B cell (primary cell): ENCODE data around the gene TSC2. TPM values are rescaled to one million over a fixed set of nuclear protein-coding genes. Genes with fewer than 3 reads are reported as not detected.
A peak's percentile ranks its signal among the peaks of the same experiment; 100 is the strongest.

ENCODE experiments used
- ATAC-seq: fragments of 200-7000 bp; cut with Tn5 transposase; one replicate; pipeline ENCODE4 v1.10.0; 2021; ENCODE audit warnings: low read depth, mild to moderate bottlenecking, moderate number of reproducible peaks, moderate library complexity
- CTCF ChIA-PET: fragments of 350-600 bp; sonication (Branson Sonifier 250); formaldehyde crosslinking; loops from one replicate; lab custom pipeline; 2021; ENCODE audit warnings: antibody characterized with exemption, inconsistent platforms; lab: Charles Lee
- POLR2A ChIA-PET: fragments of 350-600 bp; sonication (Branson Sonifier 250); formaldehyde crosslinking; loops from one replicate; lab custom pipeline; 2021; ENCODE audit warnings: antibody characterized with exemption; lab: Charles Lee
- DNase-seq: peaks from one replicate; pipeline ENCODE4 v3.0.0; 2013
- H2AFZ ChIP-seq: 2 replicates; pipeline ENCODE4 v1.6.1; 2012; ENCODE audit warnings: mild to moderate bottlenecking, low read depth, low read length; ENCODE audit not compliant: insufficient read depth, poor library complexity, severe bottlenecking
- H3K27ac ChIP-seq, 2 donors: 1 replicate in 1 of 2; 2 replicates in 1 of 2; pipeline ENCODE4 v1.5.1; 2012 to 2013; ENCODE audit warnings: low read length in 2 of 2, mild to moderate bottlenecking in 2 of 2, moderate library complexity in 1 of 2
- H3K27me3 ChIP-seq, 4 experiments: fragments of 200-600 bp in 1 of 4; sonication (generic) in 1 of 4; replicated peaks in 1 of 4; 1 replicate in 2 of 4; 2 replicates in 2 of 4; pipeline versions ENCODE4 v1.6.1 to v1.7.0; 2013 to 2016; ENCODE audit warnings: low read length in 3 of 4, mild to moderate bottlenecking in 2 of 4, mixed read lengths in 1 of 4, moderate library complexity in 1 of 4; ENCODE audit not compliant: insufficient read depth in 4 of 4, control insufficient read depth in 3 of 4; ENCODE audit errors: control extremely low read depth in 1 of 4
- H3K36me3 ChIP-seq, 2 experiments: replicated peaks in 1 of 2; 1 replicate in 1 of 2; 2 replicates in 1 of 2; pipeline versions ENCODE4 v1.6.1 to v1.7.1; 2013; ENCODE audit warnings: low read length in 1 of 2; ENCODE audit not compliant: insufficient read depth in 2 of 2, control insufficient read depth in 1 of 2; ENCODE audit errors: control extremely low read depth in 1 of 2, extremely low read depth in 1 of 2
- H3K4me1 ChIP-seq, 2 donors: fragments of 200-600 bp in 1 of 2; sonication (generic) in 1 of 2; 1 replicate in 1 of 2; 2 replicates in 1 of 2; pipeline versions ENCODE4 v1.5.1 to v1.6.1; 2013 to 2017; ENCODE audit warnings: low read length in 2 of 2; ENCODE audit not compliant: control insufficient read depth in 2 of 2, insufficient read depth in 2 of 2
- H3K4me2 ChIP-seq: replicated peaks from 2 replicates; pipeline ENCODE3; 2012; ENCODE audit warnings: mild to moderate bottlenecking, low read depth, low read length; ENCODE audit not compliant: poor library complexity, severe bottlenecking
- H3K4me3 ChIP-seq, 5 experiments: fragments of 200-600 bp in 1 of 5; sonication (generic) in 1 of 5; 1 replicate in 3 of 5; 2 replicates in 2 of 5; pipeline versions ENCODE4 v1.5.1 to v1.7.0; 2011 to 2016; ENCODE audit warnings: low read length in 4 of 5, mild to moderate bottlenecking in 4 of 5, low read depth in 2 of 5, control low read depth in 1 of 5, moderate library complexity in 1 of 5; ENCODE audit not compliant: insufficient read depth in 1 of 5; ENCODE audit errors: control extremely low read depth in 1 of 5, extremely low read depth in 1 of 5
- H3K79me2 ChIP-seq: fragments of 200-600 bp; sonication (generic); one replicate; pipeline ENCODE4 v1.6.0; 2016; ENCODE audit warnings: low read length; ENCODE audit not compliant: control insufficient read depth, insufficient read depth
- H3K9ac ChIP-seq: fragments of 200-600 bp; sonication (generic); 2 replicates; pipeline ENCODE4 v1.6.1; 2017; ENCODE audit warnings: mild to moderate bottlenecking, low read length, moderate library complexity
- H3K9me3 ChIP-seq, 3 donors: one replicate each; pipeline versions ENCODE4 v1.6.1 to v1.7.1; 2013; ENCODE audit warnings: low read length in 2 of 3; ENCODE audit not compliant: control insufficient read depth in 2 of 3, insufficient read depth in 1 of 3; ENCODE audit errors: control extremely low read depth in 1 of 3
- H4K20me1 ChIP-seq: 2 replicates; pipeline ENCODE4 v1.6.0; 2012; ENCODE audit warnings: mild to moderate bottlenecking, low read length; ENCODE audit not compliant: insufficient read depth, control insufficient read depth, poor library complexity, severe bottlenecking
- H3K27ac Mint-ChIP-seq: one replicate; pipeline ENCODE4 v1.8.0; 2021; ENCODE audit warnings: mixed read lengths
- H3K27me3 Mint-ChIP-seq: one replicate; pipeline ENCODE4 v1.8.0; 2021; ENCODE audit warnings: mixed read lengths
- H3K4me1 Mint-ChIP-seq: one replicate; pipeline ENCODE4 v1.8.0; 2021; ENCODE audit warnings: mixed read lengths
- H3K4me3 Mint-ChIP-seq: one replicate; pipeline ENCODE4 v1.8.0; 2021; ENCODE audit warnings: mixed read lengths
- H3K9me3 Mint-ChIP-seq: one replicate; pipeline ENCODE4 v1.8.0; 2022; ENCODE audit warnings: mixed read lengths; ENCODE audit not compliant: insufficient read depth
- CTCF ChIP-seq: fragments of 200-600 bp; IDR thresholded peaks from one replicate; pipeline ENCODE4 v1.8.0; 2022; ENCODE audit warnings: antibody characterized with exemption, mild to moderate bottlenecking
- EZH2 ChIP-seq: IDR thresholded peaks from 2 replicates; pipeline ENCODE4 v1.6.1; 2012; ENCODE audit warnings: borderline replicate concordance, low read depth, mild to moderate bottlenecking, moderate library complexity, low read length; ENCODE audit not compliant: insufficient read depth, poor library complexity, severe bottlenecking
- WGBS: methylation state at CpG from one replicate; pipeline ENCODE4 v1.1.5; 2013; ENCODE audit warnings: missing lambda C conversion rate; ENCODE audit not compliant: insufficient coverage; 5-methylcytosine and 5-hydroxymethylcytosine counted together
- intact Hi-C: fragments of 100-400 bp; cut with micrococcal nuclease; formaldehyde crosslinking; loops from one replicate; pipeline ENCODE4 v1.10.0; 2022
- polyA plus RNA-seq: library from polyadenylated mRNA; depleted of rRNA; stranded (reverse); fragments of >200 nt; gene quantifications from 2 replicates; pipeline ENCODE4 v1.2.3, GENCODE V29; 2012
- total RNA-seq, 2 donors: library from RNA; stranded (reverse); fragments of 120-200 nt in 1 of 2; gene quantifications; 1 replicate in 1 of 2; 2 replicates in 1 of 2; pipeline versions ENCODE4 v1.2.3 to v1.2.4, GENCODE V29; 2013 to 2022

TSC2 gene
- total and polyA plus RNA-seq, 2 donors (not counting 1 experiment from before 2014, with no cell fraction given) = 128 to 194 TPM

DNA sequence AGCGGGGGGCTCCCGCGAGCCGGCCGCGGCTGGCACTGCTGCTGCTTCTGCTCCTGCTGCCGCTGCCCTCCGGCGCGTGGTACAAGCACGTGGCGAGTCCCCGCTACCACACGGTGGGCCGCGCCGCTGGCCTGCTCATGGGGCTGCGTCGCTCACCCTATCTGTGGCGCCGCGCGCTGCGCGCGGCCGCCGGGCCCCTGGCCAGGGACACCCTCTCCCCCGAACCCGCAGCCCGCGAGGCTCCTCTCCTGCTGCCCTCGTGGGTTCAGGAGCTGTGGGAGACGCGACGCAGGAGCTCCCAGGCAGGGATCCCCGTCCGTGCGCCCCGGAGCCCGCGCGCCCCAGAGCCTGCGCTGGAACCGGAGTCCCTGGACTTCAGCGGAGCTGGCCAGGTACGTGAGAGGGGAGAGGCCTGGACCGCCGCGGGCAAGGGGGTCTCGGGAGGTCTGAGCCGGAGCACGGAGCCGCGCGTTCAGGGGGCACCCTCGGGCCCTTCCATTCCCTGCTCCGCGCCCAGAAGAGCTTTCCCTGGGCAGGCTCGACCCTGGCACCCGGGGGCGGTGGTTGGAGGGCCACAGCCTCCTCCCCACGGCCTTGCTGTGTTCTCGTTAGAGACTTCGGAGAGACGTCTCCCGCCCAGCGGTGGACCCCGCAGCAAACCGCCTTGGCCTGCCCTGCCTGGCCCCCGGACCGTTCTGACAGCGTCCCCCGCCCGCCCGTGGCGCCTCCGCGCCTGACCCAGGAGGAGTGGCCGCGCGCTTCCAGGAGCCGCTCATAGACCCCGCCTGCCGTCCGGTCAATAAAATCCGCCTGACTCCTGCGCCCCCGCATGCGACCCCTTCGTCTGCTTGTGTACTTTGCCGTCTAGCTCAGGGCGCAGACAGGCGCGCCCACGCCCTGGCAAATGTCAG is 27.6 kb upstream of the TSC2 start:
- no peak overlapping the region for H3K27ac Mint-ChIP-seq
- Histone ChIP-seq H3K36me3 (no peaks in the 10 kb centered on the region), H3K4me1 (peaks cover 23 to 29% of the 10 kb centered on the region in 2 donors), H3K27ac (no peak overlapping the region), H3K9me3 (no peaks in the 10 kb centered on the region), H3K4me3 (no peak overlapping the region), H2AFZ (peak overlapping the region; percentile 42), H3K79me2 (no peaks in the 10 kb centered on the region), H3K27me3 (peaks cover 0 to 47% (median 16%) of the 10 kb centered on the region in 4 experiments), H3K9ac (no peak overlapping the region), H3K4me2 (peak overlapping the region; percentile 67), H4K20me1 (no peaks in the 10 kb centered on the region)
- intact Hi-C loops = loop anchor here (10.0 kb wide), 2 partner anchors 235 to 485 kb away; partner anchors contain the start of gene ECI1
- 4% methylated on average over 96 of the region's 96 CpGs for WGBS
- ATAC-seq (no peak), DNase-seq (peak; percentile 33)
- H3K9me3 Mint-ChIP-seq = no peaks in the 10 kb centered on the region
- CTCF ChIA-PET = interaction anchor here (0.9 to 2.8 kb wide), 4 partner anchors 16 to 135 kb away, joined by 3 to 14 read pairs (median 7); partner anchors contain the start of genes PKD1 and TRAF7
- peaks cover 15% of the 10 kb centered on the region for H3K4me1 Mint-ChIP-seq
- POLR2A ChIA-PET = interaction anchor here (0.7 to 1.3 kb wide), 4 partner anchors 55 to 129 kb away, joined by 3 to 12 read pairs (median 7); no protein-coding TSS in a partner anchor
- H3K27me3 Mint-ChIP-seq = peaks cover 21% of the 10 kb centered on the region
- TF ChIP-seq CTCF = no peak
- TF ChIP-seq EZH2 = no peak
- peak overlapping the region; percentile 37 for H3K4me3 Mint-ChIP-seq
